Measurements from ENCODE around the gene C1S. TPM values are rescaled to one million over a fixed set of nuclear protein-coding genes. Genes with fewer than 3 reads are reported as not detected.
A peak's percentile ranks its signal among the peaks of the same experiment; 100 is the strongest.
"Not testable (repeated sequence)": the region's sequence is repeated elsewhere in the genome, so short reads cannot be mapped to it uniquely, and the experiment has no call there.

Gene C1S
- total RNA-seq, 2 experiments from 2014 or later: 1.3 TPM

GRCh38 chr12:7103837-7104584 lies 43.5 kb downstream of the C1S start:
- H3K4me1 Mint-ChIP-seq: peaks cover 39% of the 10 kb centered on the region
- peaks cover 9% of the 10 kb centered on the region for H3K9me3 Mint-ChIP-seq
- H3K4me3 Mint-ChIP-seq: no peak overlapping the region
- H3K36me3 Mint-ChIP-seq: peaks cover 43% of the 10 kb centered on the region
- H3K27ac Mint-ChIP-seq: no peak overlapping the region
- DNase-seq: no peak
- H3K27me3 Mint-ChIP-seq: no peaks in the 10 kb centered on the region
- POLR2A ChIA-PET: interaction anchor here (1.8 kb wide), 1 partner anchor 160 kb away, joined by 8 read pairs; the partner anchor contains the start of genes C12orf57 and RNU7-1
- no peak for ATAC-seq (ENCODE audit: low read depth)

- POLR2A ChIA-PET: interaction anchor here (1.8 to 7.6 kb wide), 2 partner anchors 161 to 162 kb away, joined by 8 to 117 read pairs; partner anchors contain the start of genes C12orf57 and RNU7-1
Observed at GRCh38 chr12:7106082-7106481, 45.6 kb downstream of the C1S start.

GRCh38 chr12:7107181-7107580 lies 46.7 kb downstream of the C1S start:
- H3K27ac Mint-ChIP-seq; H3K27me3 Mint-ChIP-seq; H3K9me3 Mint-ChIP-seq; ATAC-seq (ENCODE audit: low read depth); DNase-seq: not testable (repeated sequence)
- H3K4me1 Mint-ChIP-seq: peaks cover 50% of the 10 kb centered on the region
- peak overlapping the region; percentile 59 for H3K4me3 Mint-ChIP-seq
- H3K36me3 Mint-ChIP-seq: peaks cover 41% of the 10 kb centered on the region
- POLR2A ChIA-PET: interaction anchor here (1.0 to 7.6 kb wide), 17 partner anchors 12 to 533 kb away, joined by 3 to 117 read pairs (median 7); partner anchors contain the start of genes C12orf57, COPS7A, EMG1 and LPCAT3

More at GRCh38 chr12:7106082-7106481, 45.6 kb downstream of the C1S start:
- no peak overlapping the region for H3K27ac Mint-ChIP-seq
- peaks cover 9% of the 10 kb centered on the region for H3K9me3 Mint-ChIP-seq
- peak overlapping the region; percentile 27 for H3K4me3 Mint-ChIP-seq
- peaks cover 51% of the 10 kb centered on the region for H3K4me1 Mint-ChIP-seq
- H3K27me3 Mint-ChIP-seq: no peaks in the 10 kb centered on the region
- DNase-seq (no peak), ATAC-seq (ENCODE audit: low read depth) (no peak)
- H3K36me3 Mint-ChIP-seq: peaks cover 39% of the 10 kb centered on the region

GRCh38 chr12:7107636-7108002 lies 47.1 kb downstream of the C1S start:
- POLR2A ChIA-PET: interaction anchor here (0.9 to 7.6 kb wide), 23 partner anchors 13 to 533 kb away, joined by 3 to 117 read pairs (median 6); partner anchors contain the start of genes C12orf57, CDCA3, COPS7A and EMG1
- H3K9me3 Mint-ChIP-seq: peaks cover 9% of the 10 kb centered on the region
- no peak for ATAC-seq (ENCODE audit: low read depth)
- peak overlapping the region; percentile 96 for H3K4me3 Mint-ChIP-seq
- peaks cover 46% of the 10 kb centered on the region for H3K4me1 Mint-ChIP-seq
- peak overlapping the region; percentile 95 for H3K27ac Mint-ChIP-seq
- peaks cover 39% of the 10 kb centered on the region for H3K36me3 Mint-ChIP-seq
- H3K27me3 Mint-ChIP-seq: no peaks in the 10 kb centered on the region
- DNase-seq: no peak

- peaks cover 41% of the 10 kb centered on the region for H3K4me1 Mint-ChIP-seq
Observed at GRCh38 chr12:7108003-7108795, 47.7 kb downstream of the C1S start.

GRCh38 chr12:7108796-7109571 lies 48.5 kb downstream of the C1S start, which contains the start of gene C1RL:
TSS of gene C1RL (minus strand) at chr12:7109214. CDS start at chr12:7109180, 34 bp downstream.
- peaks cover 9% of the 10 kb centered on the region for H3K9me3 Mint-ChIP-seq
- peak within 1 kb of the TSS; percentile 96 for H3K4me3 Mint-ChIP-seq
- DNase-seq (peak; percentile 90), ATAC-seq (ENCODE audit: low read depth) (peak; percentile 20)
- POLR2A ChIA-PET: interaction anchor here (0.5 to 7.6 kb wide), 22 partner anchors 10 to 531 kb away, joined by 3 to 117 read pairs (median 6); partner anchors contain the start of genes C12orf57, CDCA3, EMG1 and ENO2
- peaks cover 39% of the 10 kb centered on the region for H3K4me1 Mint-ChIP-seq
- H3K27me3 Mint-ChIP-seq: no peaks in the 10 kb centered on the region
- H3K27ac Mint-ChIP-seq: peak within 1 kb of the TSS; percentile 95
- peaks cover 27% of the 10 kb centered on the region for H3K36me3 Mint-ChIP-seq

More at GRCh38 chr12:7108003-7108795, 47.7 kb downstream of the C1S start:
- DNase-seq (peak; percentile 86), ATAC-seq (ENCODE audit: low read depth) (peak; percentile 96)
- peaks cover 9% of the 10 kb centered on the region for H3K9me3 Mint-ChIP-seq
- peak overlapping the region; percentile 96 for H3K4me3 Mint-ChIP-seq
- H3K27ac Mint-ChIP-seq: peak overlapping the region; percentile 95
- peaks cover 35% of the 10 kb centered on the region for H3K36me3 Mint-ChIP-seq
- POLR2A ChIA-PET: interaction anchor here (0.5 to 7.6 kb wide), 29 partner anchors 9 to 532 kb away, joined by 3 to 117 read pairs (median 5); partner anchors contain the start of genes C12orf57, CDCA3, COPS7A and EMG1
- H3K27me3 Mint-ChIP-seq: no peaks in the 10 kb centered on the region

- H3K4me3 Mint-ChIP-seq: peak overlapping the region; percentile 96
- peaks cover 24% of the 10 kb centered on the region for H3K36me3 Mint-ChIP-seq
- DNase-seq (no peak), ATAC-seq (ENCODE audit: low read depth) (no peak)
- no peaks in the 10 kb centered on the region for H3K27me3 Mint-ChIP-seq
- peaks cover 40% of the 10 kb centered on the region for H3K4me1 Mint-ChIP-seq
- H3K9me3 Mint-ChIP-seq: peaks cover 9% of the 10 kb centered on the region
- H3K27ac Mint-ChIP-seq: peak overlapping the region; percentile 95
- POLR2A ChIA-PET: interaction anchor here (1.0 to 7.6 kb wide), 5 partner anchors 91 to 218 kb away, joined by 3 to 117 read pairs (median 12); partner anchors contain the start of genes C12orf57, LPCAT3 and RNU7-1
Observed at GRCh38 chr12:7109572-7109920, 49.0 kb downstream of the C1S start.

GRCh38 chr12:7110661-7111060 lies 50.1 kb downstream of the C1S start:
- ATAC-seq (ENCODE audit: low read depth) (no peak), DNase-seq (no peak)
- Mint-ChIP-seq H3K4me1 (peaks cover 36% of the 10 kb centered on the region), H3K9me3 (peaks cover 6% of the 10 kb centered on the region), H3K4me3 (no peak overlapping the region), H3K27ac (no peak overlapping the region), H3K36me3 (peaks cover 22% of the 10 kb centered on the region), H3K27me3 (no peaks in the 10 kb centered on the region)
- POLR2A ChIA-PET: interaction anchor here (0.6 to 7.6 kb wide), 2 partner anchors 166 to 170 kb away, joined by 3 to 117 read pairs; partner anchors contain the start of genes C12orf57 and RNU7-1

GRCh38 chr12:7112041-7112440 lies 51.5 kb downstream of the C1S start:
- peaks cover 28% of the 10 kb centered on the region for H3K4me1 Mint-ChIP-seq
- H3K9me3 Mint-ChIP-seq: no peaks in the 10 kb centered on the region
- no peaks in the 10 kb centered on the region for H3K27me3 Mint-ChIP-seq
- POLR2A ChIA-PET: interaction anchor here (1.8 to 7.6 kb wide), 2 partner anchors 18 to 167 kb away, joined by 5 to 117 read pairs; partner anchors contain the start of genes C12orf57 and RNU7-1
- ATAC-seq (ENCODE audit: low read depth) (no peak), DNase-seq (no peak)
- no peak overlapping the region for H3K27ac Mint-ChIP-seq
- no peak overlapping the region for H3K4me3 Mint-ChIP-seq
- peaks cover 14% of the 10 kb centered on the region for H3K36me3 Mint-ChIP-seq

- peaks cover 26% of the 10 kb centered on the region for H3K4me1 Mint-ChIP-seq
- H3K9me3 Mint-ChIP-seq: no peaks in the 10 kb centered on the region
- no peaks in the 10 kb centered on the region for H3K27me3 Mint-ChIP-seq
- peaks cover 18% of the 10 kb centered on the region for H3K36me3 Mint-ChIP-seq
- ATAC-seq (ENCODE audit: low read depth) (no peak), DNase-seq (no peak)
- peak overlapping the region; percentile 72 for H3K27ac Mint-ChIP-seq
- POLR2A ChIA-PET: interaction anchor here (1.8 to 7.6 kb wide), 2 partner anchors 20 to 169 kb away, joined by 5 to 117 read pairs; partner anchors contain the start of genes C12orf57 and RNU7-1
- H3K4me3 Mint-ChIP-seq: no peak overlapping the region
Observed at GRCh38 chr12:7113389-7113871, 52.9 kb downstream of the C1S start.

GRCh38 chr12:7114008-7114407 lies 53.5 kb downstream of the C1S start:
- Mint-ChIP-seq H3K36me3 (peaks cover 21% of the 10 kb centered on the region), H3K4me1 (peaks cover 28% of the 10 kb centered on the region), H3K27me3 (no peaks in the 10 kb centered on the region), H3K27ac (peak overlapping the region; percentile 38), H3K4me3 (no peak overlapping the region), H3K9me3 (no peaks in the 10 kb centered on the region)
- POLR2A ChIA-PET: interaction anchor here (7.6 kb wide), 1 partner anchor 169 kb away, joined by 117 read pairs; the partner anchor contains the start of genes C12orf57 and RNU7-1
- DNase-seq: peak; percentile 15
- ATAC-seq (ENCODE audit: low read depth): no peak

- DNase-seq (no peak), ATAC-seq (ENCODE audit: low read depth) (no peak)
- H3K36me3 Mint-ChIP-seq: peaks cover 21% of the 10 kb centered on the region
- peaks cover 21% of the 10 kb centered on the region for H3K4me1 Mint-ChIP-seq
- no peaks in the 10 kb centered on the region for H3K9me3 Mint-ChIP-seq
- H3K27ac Mint-ChIP-seq: no peak overlapping the region
- POLR2A ChIA-PET: no interaction called here
- H3K27me3 Mint-ChIP-seq: no peaks in the 10 kb centered on the region
- no peak overlapping the region for H3K4me3 Mint-ChIP-seq
Observed at GRCh38 chr12:7114851-7115250, 54.3 kb downstream of the C1S start.
